Erythroblast (primary cell): ENCODE measurements around the gene KAZN.

Experiments used
- GATA1 ChIP-seq: IDR thresholded peaks from 2 replicates; pipeline ENCODE4 v1.6.1; 2011; ENCODE audit warnings: low read depth, mild to moderate bottlenecking, control low read depth, low read length, moderate library complexity
- POLR2A ChIP-seq: IDR thresholded peaks from 2 replicates; pipeline ENCODE4 v1.6.1; 2011; ENCODE audit warnings: mild to moderate bottlenecking, low read length

GRCh38 chr1:15073799-15074308 lies 475.4 kb downstream of the KAZN start:
- no peak for TF ChIP-seq POLR2A
- no peak for TF ChIP-seq GATA1
